Breast epithelium (tissue), 4 donors: Measurements from ENCODE around the gene SERPINB6. TPM values are rescaled to one million over a fixed set of nuclear protein-coding genes. Genes with fewer than 3 reads are reported as not detected.

Experiments used
- DNase-seq, 2 donors: peaks; one replicate each; pipeline ENCODE4 v3.0.0-alpha.2; 2019; ENCODE audit warnings: low spot score in 2 of 2
- H3K27ac ChIP-seq, 2 donors: fragments of 200-600 bp; sonication (generic) in 1 of 2; one replicate each; pipeline ENCODE4 v1.5.1; 2016 to 2019; ENCODE audit warnings: mild to moderate bottlenecking in 1 of 2
- H3K27me3 ChIP-seq, 2 donors: fragments of 200-600 bp; sonication (generic) in 1 of 2; one replicate each; pipeline versions ENCODE4 v1.5.1 to v1.6.0; 2017 to 2019; ENCODE audit warnings: control low read depth in 1 of 2, mild to moderate bottlenecking in 1 of 2
- H3K36me3 ChIP-seq: fragments of 200-600 bp; one replicate; pipeline ENCODE4 v1.5.1; 2019
- H3K4me1 ChIP-seq, 2 donors: fragments of 200-600 bp; sonication (generic); one replicate each; pipeline ENCODE4 v1.5.1; 2016 to 2019; ENCODE audit warnings: control low read depth in 1 of 2
- H3K4me3 ChIP-seq, 3 donors: fragments of 200-600 bp; sonication (generic); 1 replicate in 2 of 3; 2 replicates in 1 of 3; pipeline ENCODE4 v1.5.1; 2016 to 2019; ENCODE audit warnings: mild to moderate bottlenecking in 3 of 3, moderate library complexity in 2 of 3
- H3K9me3 ChIP-seq, 2 donors: fragments of 200-600 bp; sonication (generic) in 1 of 2; one replicate each; pipeline ENCODE4 v1.5.1; 2016 to 2019; ENCODE audit warnings: control low read depth in 1 of 2
- POLR2A ChIP-seq: fragments of 450-650 bp; IDR thresholded peaks from one replicate; pipeline ENCODE4 v1.6.1; 2016; ENCODE audit warnings: antibody characterized with exemption, mild to moderate bottlenecking, moderate library complexity
- POLR2AphosphoS5 ChIP-seq, 3 donors: sonication (generic); formaldehyde crosslinking; IDR thresholded peaks; one replicate each; pipeline ENCODE4 v1.6.1; 2017; ENCODE audit warnings: antibody characterized with exemption in 3 of 3
- intact Hi-C: fragments of 100-400 bp; cut with DNase I; formaldehyde crosslinking; loops from one replicate; pipeline ENCODE4 v1.15.1; 2023; ENCODE audit warnings: low total_unique reads
- total RNA-seq, 3 donors: library from RNA; depleted of rRNA; stranded (reverse); fragments of >200 nt; gene quantifications; one replicate each; pipeline ENCODE4 v1.1.0, GENCODE V29; 2016
- TF ChIP-seq, protein P1 (sequence below), 3 donors: fragments of 450-650 bp; IDR thresholded peaks; one replicate each; pipeline ENCODE4 v1.5.1; 2016 to 2017; ENCODE audit warnings: antibody characterized with exemption in 3 of 3, mild to moderate bottlenecking in 3 of 3, moderate library complexity in 3 of 3

The SERPINB6 gene
- total RNA-seq, 3 donors from 2014 or later, result 100 to 146 (median 137) TPM

DNA sequence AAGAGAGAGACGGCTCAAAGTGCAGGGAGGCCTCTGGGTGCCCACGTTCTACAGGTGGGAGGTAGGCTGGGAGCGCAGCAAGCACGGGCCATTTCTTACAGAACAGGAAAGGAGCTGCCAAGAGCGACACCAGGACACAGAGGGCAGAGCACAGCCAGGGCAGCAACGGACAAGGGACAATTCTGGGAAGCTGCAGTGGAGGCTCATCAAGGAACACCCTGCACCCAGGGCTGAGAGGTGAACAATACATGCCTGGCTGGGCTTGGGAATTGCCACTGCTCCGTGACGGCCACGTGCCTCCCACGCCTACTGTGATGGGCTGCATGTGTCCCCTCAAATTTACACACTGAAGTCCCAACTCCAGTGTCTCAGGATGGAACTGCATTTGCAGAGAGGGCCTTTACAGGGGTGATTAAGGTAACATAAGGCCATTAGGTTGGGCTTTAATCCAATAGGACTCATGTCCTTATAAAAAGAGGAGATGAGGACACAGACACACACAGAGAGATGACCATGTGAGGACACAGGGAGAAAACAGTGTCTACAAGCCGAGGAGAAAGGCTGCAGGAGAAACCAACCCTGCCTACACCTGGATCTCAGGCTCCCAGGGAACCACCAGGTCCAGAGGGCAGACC is 13.6 kb downstream of the SERPINB6 start:
- H3K36me3 ChIP-seq, result no peaks in the 10 kb centered on the region
- DNase-seq, result no peak
- H3K27me3 ChIP-seq, result no peaks in the 10 kb centered on the region
- no peaks in the 10 kb centered on the region for H3K9me3 ChIP-seq
- TF ChIP-seq, protein P1, sequence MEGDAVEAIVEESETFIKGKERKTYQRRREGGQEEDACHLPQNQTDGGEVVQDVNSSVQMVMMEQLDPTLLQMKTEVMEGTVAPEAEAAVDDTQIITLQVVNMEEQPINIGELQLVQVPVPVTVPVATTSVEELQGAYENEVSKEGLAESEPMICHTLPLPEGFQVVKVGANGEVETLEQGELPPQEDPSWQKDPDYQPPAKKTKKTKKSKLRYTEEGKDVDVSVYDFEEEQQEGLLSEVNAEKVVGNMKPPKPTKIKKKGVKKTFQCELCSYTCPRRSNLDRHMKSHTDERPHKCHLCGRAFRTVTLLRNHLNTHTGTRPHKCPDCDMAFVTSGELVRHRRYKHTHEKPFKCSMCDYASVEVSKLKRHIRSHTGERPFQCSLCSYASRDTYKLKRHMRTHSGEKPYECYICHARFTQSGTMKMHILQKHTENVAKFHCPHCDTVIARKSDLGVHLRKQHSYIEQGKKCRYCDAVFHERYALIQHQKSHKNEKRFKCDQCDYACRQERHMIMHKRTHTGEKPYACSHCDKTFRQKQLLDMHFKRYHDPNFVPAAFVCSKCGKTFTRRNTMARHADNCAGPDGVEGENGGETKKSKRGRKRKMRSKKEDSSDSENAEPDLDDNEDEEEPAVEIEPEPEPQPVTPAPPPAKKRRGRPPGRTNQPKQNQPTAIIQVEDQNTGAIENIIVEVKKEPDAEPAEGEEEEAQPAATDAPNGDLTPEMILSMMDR (IDR thresholded peaks at IDR 0.05), result no peak
- TF ChIP-seq POLR2A (no peak), POLR2AphosphoS5 (IDR thresholded peaks at IDR 0.05) (no peak)
- H3K4me3 ChIP-seq, result no peak overlapping the region
- intact Hi-C loops, result no loop called here
- H3K4me1 ChIP-seq, result peaks cover 2 to 15% of the 10 kb centered on the region in 2 donors
- H3K27ac ChIP-seq, result peak overlapping the region; percentile 51 to 56

DNA sequence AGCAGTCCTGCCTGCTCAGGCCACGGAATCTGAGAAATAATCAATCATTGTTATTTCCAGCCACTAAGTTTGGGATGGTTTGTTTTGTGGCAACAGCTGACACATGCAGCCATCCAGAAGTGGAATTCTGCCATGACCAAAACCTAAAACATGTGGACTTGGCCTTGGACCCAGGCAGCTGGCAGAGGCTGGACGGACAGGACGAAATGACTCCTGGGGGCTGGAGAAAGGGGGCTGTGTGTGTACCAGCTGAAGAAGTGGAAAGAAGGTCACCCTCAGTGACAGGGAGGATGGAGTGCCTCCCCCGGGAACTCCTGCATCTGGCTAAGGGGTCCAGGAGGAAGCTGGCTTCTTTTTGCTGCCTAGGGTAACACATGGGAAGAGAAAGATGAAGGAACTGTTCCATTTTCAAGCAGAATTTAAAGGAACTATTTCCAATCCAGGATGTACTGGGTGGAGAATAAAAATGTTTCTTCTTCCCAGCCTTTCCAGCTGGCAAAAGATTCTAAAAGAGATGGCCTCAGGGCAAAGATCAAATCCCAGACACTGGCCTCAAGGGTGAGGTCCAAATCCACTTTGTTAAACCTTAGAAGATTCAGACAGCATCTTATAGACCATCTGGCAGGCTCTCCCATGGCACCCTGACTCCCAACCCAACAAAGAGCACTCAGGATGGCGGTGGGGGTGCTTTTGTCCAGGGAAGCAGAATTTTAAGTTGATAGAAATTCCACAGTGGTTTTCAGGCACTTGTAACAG is 14.3 kb downstream of the SERPINB6 start:
- peak overlapping the region; percentile 51 to 56 for H3K27ac ChIP-seq
- no peaks in the 10 kb centered on the region for H3K9me3 ChIP-seq
- peaks cover 2 to 15% of the 10 kb centered on the region in 2 donors for H3K4me1 ChIP-seq
- no peaks in the 10 kb centered on the region for H3K27me3 ChIP-seq
- DNase-seq, result no peak
- H3K4me3 ChIP-seq, result no peak overlapping the region
- TF ChIP-seq POLR2AphosphoS5 (IDR thresholded peaks at IDR 0.05) (no peak), POLR2A (no peak)
- TF ChIP-seq, protein P1 (IDR thresholded peaks at IDR 0.05), result no peak
- intact Hi-C loops, result no loop called here
- no peaks in the 10 kb centered on the region for H3K36me3 ChIP-seq

DNA sequence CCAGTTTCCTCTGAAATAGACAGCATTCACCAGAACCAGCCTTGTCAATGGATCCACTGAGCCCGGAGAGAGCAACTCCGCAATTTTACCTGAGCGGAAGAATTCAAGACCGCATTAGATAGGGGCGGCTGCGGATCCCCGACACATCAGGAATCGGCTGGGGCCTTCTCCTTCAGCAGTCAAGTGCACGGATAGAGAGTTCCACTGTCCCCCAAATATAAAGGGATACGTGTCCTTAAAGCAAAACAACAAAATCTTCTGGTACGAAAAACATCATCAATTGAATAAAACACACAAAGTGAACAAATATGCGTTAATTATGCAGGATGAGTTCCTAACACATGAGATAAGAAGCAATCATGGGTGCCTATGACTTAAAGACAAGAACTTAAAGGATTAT is 18.3 kb downstream of the SERPINB6 start:
- no peak for TF ChIP-seq POLR2AphosphoS5 (IDR thresholded peaks at IDR 0.05)
- TF ChIP-seq, protein P1 (IDR thresholded peaks at IDR 0.05), result no peak
- no peak for TF ChIP-seq POLR2A
- intact Hi-C loops, result no loop called here
- peaks cover 0 to 10% of the 10 kb centered on the region in 2 donors for H3K4me1 ChIP-seq
- H3K36me3 ChIP-seq, result no peaks in the 10 kb centered on the region
- no peaks in the 10 kb centered on the region for H3K9me3 ChIP-seq
- H3K27me3 ChIP-seq, result no peaks in the 10 kb centered on the region
- H3K27ac ChIP-seq, result peak overlapping the region in 1 of 2 donors; percentile 27
- DNase-seq, result no peak
- no peak overlapping the region for H3K4me3 ChIP-seq

DNA sequence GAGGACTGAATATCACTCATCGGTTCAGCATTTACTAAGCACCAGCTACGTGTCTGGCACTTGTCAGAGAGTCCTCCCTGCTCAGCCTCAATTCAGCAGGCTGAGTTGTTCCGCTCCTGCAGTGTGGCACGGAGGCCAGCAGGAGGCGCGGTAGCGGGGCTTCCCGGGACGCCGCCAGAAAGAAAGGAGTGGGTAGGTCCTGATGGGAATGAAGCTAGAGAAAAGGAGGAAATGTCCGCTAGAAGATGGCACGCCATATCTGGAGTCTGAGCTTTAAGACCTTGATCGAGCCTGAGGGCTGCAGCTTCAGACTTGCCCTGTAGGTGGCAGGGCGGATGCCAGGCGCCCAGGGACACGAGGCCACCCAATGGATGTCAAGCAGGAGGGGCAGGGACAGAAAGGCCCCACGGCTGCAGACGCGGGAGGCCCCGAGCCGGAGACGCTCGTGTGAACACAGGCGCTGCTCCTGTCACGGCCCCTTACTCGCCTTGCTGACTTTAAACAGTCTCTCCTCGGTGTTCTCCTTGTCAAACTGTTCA is 18.7 kb downstream of the SERPINB6 start:
- no peak for TF ChIP-seq POLR2A
- TF ChIP-seq, protein P1 (IDR thresholded peaks at IDR 0.05), result peak; percentile 72 to 94 (median 82)
- peak in 2 of 3 donors; percentile 63 to 68 for TF ChIP-seq POLR2AphosphoS5 (IDR thresholded peaks at IDR 0.05)
- Histone ChIP-seq H3K4me1 (peaks cover 0 to 5% of the 10 kb centered on the region in 2 donors), H3K27me3 (no peaks in the 10 kb centered on the region), H3K4me3 (no peak overlapping the region), H3K27ac (peak overlapping the region in 1 of 2 donors; percentile 27), H3K36me3 (no peaks in the 10 kb centered on the region), H3K9me3 (no peaks in the 10 kb centered on the region)
- intact Hi-C loops, result no loop called here
- DNase-seq, result peak in 1 of 2 donors; percentile 69

DNA sequence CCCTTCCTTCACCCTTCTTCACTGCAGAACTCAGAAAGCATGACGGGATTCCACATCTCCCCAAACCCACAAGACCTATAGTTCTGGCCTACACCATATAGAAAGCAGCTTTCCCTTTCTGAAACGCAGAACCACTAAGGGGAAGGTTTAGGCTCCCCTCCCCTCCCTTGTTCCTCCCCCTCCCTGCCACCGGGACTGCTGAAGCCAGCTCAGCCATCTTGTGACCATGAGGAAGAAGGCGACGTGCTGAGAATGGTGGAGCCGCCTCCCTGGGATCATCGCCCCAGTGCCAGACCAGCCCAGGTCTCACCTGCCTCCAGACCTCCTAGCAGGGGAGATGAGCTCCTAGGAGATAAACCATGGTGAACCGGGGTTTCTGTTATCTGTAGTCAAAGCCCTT is 19.6 kb downstream of the SERPINB6 start:
- Histone ChIP-seq H3K4me1 (no peaks in the 10 kb centered on the region), H3K36me3 (no peaks in the 10 kb centered on the region), H3K4me3 (no peak overlapping the region), H3K9me3 (no peaks in the 10 kb centered on the region), H3K27me3 (no peaks in the 10 kb centered on the region), H3K27ac (no peak overlapping the region)
- intact Hi-C loops, result no loop called here
- TF ChIP-seq, protein P1 (IDR thresholded peaks at IDR 0.05), result no peak
- TF ChIP-seq POLR2A (no peak), POLR2AphosphoS5 (IDR thresholded peaks at IDR 0.05) (no peak)
- DNase-seq, result no peak
